SK-N-SH treated with all-trans-retinoic acid at 6 μM for 48 hours (cell line): ENCODE data around the gene C3orf49.

ENCODE experiments used
- SNAI2 ChIP-seq: fragments of 250-450 bp; sonication (Bioruptor Pico); IDR thresholded peaks from 2 replicates; pipeline ENCODE4 v1.5.0; 2020; ENCODE audit warnings: mild to moderate bottlenecking, moderate library complexity
- ZFP30 ChIP-seq: fragments of 450-650 bp; formaldehyde crosslinking; IDR thresholded peaks from 2 replicates; pipeline ENCODE4 v1.5.0; 2022; ENCODE audit warnings: mild to moderate bottlenecking, moderate library complexity

DNA sequence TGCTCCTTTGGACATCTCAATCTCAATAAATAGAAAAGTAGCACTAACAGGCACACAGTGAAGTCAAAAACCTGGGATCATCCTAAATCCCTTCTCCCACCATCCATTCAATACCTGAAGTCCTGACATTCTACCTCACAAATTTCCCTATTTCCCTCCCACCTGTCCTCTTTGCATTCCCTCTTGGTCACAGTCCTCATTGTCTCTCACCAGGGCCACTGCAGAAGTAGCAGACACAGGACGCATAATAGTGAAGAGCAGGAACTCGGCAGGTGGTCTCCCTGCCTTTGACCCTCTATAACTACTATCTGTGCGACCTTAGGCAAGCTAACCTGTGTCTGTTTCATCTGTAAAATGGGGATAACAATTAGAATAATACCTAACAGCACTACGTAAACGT, 42.2 kb downstream of the C3orf49 start:
- no peak for TF ChIP-seq SNAI2 (CRISPR knock-in tag)
- no peak for TF ChIP-seq ZFP30
